ENCODE data around the gene PIGV.
A peak's percentile ranks its signal among the peaks of the same experiment; 100 is the strongest.
"Not testable (repeated sequence)": the region's sequence is repeated elsewhere in the genome, so short reads cannot be mapped to it uniquely, and the experiment has no call there.

Gene PIGV

GRCh38 chr1:26797627-26798026, 9.9 kb downstream of the PIGV start:
- DNase-seq, result no peak

GRCh38 chr1:26799479-26800142, 11.9 kb downstream of the PIGV start:
- peak; percentile 77 for DNase-seq

- DNase-seq, result not testable (repeated sequence)
Measured at GRCh38 chr1:26803932-26804331, 16.2 kb downstream of the PIGV start.

GRCh38 chr1:26810105-26810504, 22.4 kb downstream of the PIGV start:
- DNase-seq, result peak; percentile 63

GRCh38 chr1:26811057-26811456, 23.3 kb downstream of the PIGV start:
- DNase-seq, result peak; percentile 51

GRCh38 chr1:26811708-26812107, 24.0 kb downstream of the PIGV start:
- DNase-seq, result peak; percentile 45

GRCh38 chr1:26814377-26814776, 26.6 kb downstream of the PIGV start:
- DNase-seq, result no peak

GRCh38 chr1:26814893-26815292, 27.1 kb downstream of the PIGV start:
- no peak for DNase-seq

- DNase-seq, result no peak
Measured at GRCh38 chr1:26820784-26821269, 33.1 kb downstream of the PIGV start.

- no peak for DNase-seq
Measured at GRCh38 chr1:26822737-26823395, 35.1 kb downstream of the PIGV start.

- DNase-seq, result no peak
Measured at GRCh38 chr1:26824731-26825130, 37.0 kb downstream of the PIGV start.

GRCh38 chr1:26826261-26827105, 38.7 kb downstream of the PIGV start, which contains the start of gene ZDHHC18:
Gene ZDHHC18, plus strand, starts transcription at chr1:26826688. Its CDS starts 117 bp downstream, at chr1:26826805.
- peak; percentile 65 for DNase-seq

- no peak for DNase-seq
Measured at GRCh38 chr1:26827106-26827604, 39.4 kb downstream of the PIGV start.

GRCh38 chr1:26827663-26828062, 39.9 kb downstream of the PIGV start:
- no peak for DNase-seq

GRCh38 chr1:26828411-26828991, 40.8 kb downstream of the PIGV start:
- DNase-seq, result no peak

GRCh38 chr1:26829184-26829911, 41.6 kb downstream of the PIGV start:
- DNase-seq, result no peak

GRCh38 chr1:26831059-26831458, 43.3 kb downstream of the PIGV start:
- no peak for DNase-seq

GRCh38 chr1:26831546-26832248, 43.9 kb downstream of the PIGV start:
- DNase-seq, result no peak

- DNase-seq, result no peak
Measured at GRCh38 chr1:26832249-26832960, 44.7 kb downstream of the PIGV start.
